LNCAP (cell line): ENCODE data around the gene RNF152.

Experiments used
- CTCF ChIP-seq: fragments of 450-650 bp; IDR thresholded peaks from 2 replicates; pipeline ENCODE4 v1.5.1; 2017; ENCODE audit warnings: mild to moderate bottlenecking

The RNF152 gene

GRCh38 chr18:61851279-61851678 is 41.5 kb downstream of the RNF152 start:
- TF ChIP-seq CTCF = no peak

- no peak for TF ChIP-seq CTCF
Observed at GRCh38 chr18:61850756-61851155, 42.1 kb downstream of the RNF152 start.

GRCh38 chr18:61847164-61847791 is 45.5 kb downstream of the RNF152 start:
- no peak for TF ChIP-seq CTCF

GRCh38 chr18:61845197-61845596 is 47.6 kb downstream of the RNF152 start:
- TF ChIP-seq CTCF = no peak

- no peak for TF ChIP-seq CTCF
Observed at GRCh38 chr18:61844726-61845125, 48.1 kb downstream of the RNF152 start.

- TF ChIP-seq CTCF = no peak
Observed at GRCh38 chr18:61842146-61842545, 50.7 kb downstream of the RNF152 start.

GRCh38 chr18:61841706-61842105 is 51.1 kb downstream of the RNF152 start:
- no peak for TF ChIP-seq CTCF

- TF ChIP-seq CTCF = no peak
Observed at GRCh38 chr18:61840324-61840723, 52.5 kb downstream of the RNF152 start.
